Measurements from ENCODE around the gene TPX2. TPM values are rescaled to one million over a fixed set of nuclear protein-coding genes. Genes with fewer than 3 reads are reported as not detected.

Gene TPX2
- polyA plus RNA-seq, 1 donor from 2014 or later, result 2.1 TPM

GRCh38 chr20:31712112-31712553 is 27.0 kb upstream of the TPX2 start:
- TF ChIP-seq EP300 (conservative IDR thresholded peaks at IDR 0.05; ENCODE audit: poor library complexity, severe bottlenecking) (no peak), REST (IDR thresholded peaks at IDR 0.05; ENCODE audit: borderline replicate concordance) (no peak), TAF1 (IDR thresholded peaks at IDR 0.05; ENCODE audit: low read depth) (no peak)
- H4K20me1 ChIP-seq (ENCODE audit: insufficient read depth), result peaks cover 3% of the 10 kb centered on the region
- H3K36me3 ChIP-seq (ENCODE audit: insufficient read depth, low read length), result peaks cover 16% of the 10 kb centered on the region
- peak overlapping the region; percentile 36 for H3K4me3 ChIP-seq (ENCODE audit: low read length)
- no peak overlapping the region for H3K27ac ChIP-seq (ENCODE audit: low read length)
- H3K27me3 ChIP-seq (ENCODE audit: insufficient read depth, low read depth, low read length), result no peaks in the 10 kb centered on the region
- no peak overlapping the region for H3K9ac ChIP-seq (ENCODE audit: low read length)
- no peaks in the 10 kb centered on the region for H3K9me3 ChIP-seq (ENCODE audit: low read length)
- H3K4me2 ChIP-seq (ENCODE audit: low read length), result no peak overlapping the region
- no peaks in the 10 kb centered on the region for H3K9me2 ChIP-seq (ENCODE audit: insufficient read depth, low read length)
- H3K79me2 ChIP-seq (replicated peaks; ENCODE audit: insufficient read depth, low read length), result peaks cover 56% of the 10 kb centered on the region
- H2AFZ ChIP-seq (ENCODE audit: low read depth, low read length), result no peak overlapping the region
- H3F3A ChIP-seq (ENCODE audit: insufficient read depth, low read length, poor library complexity, severe bottlenecking), result no peaks in the 10 kb centered on the region

GRCh38 chr20:31712564-31713311 is 26.4 kb upstream of the TPX2 start:
- no peak overlapping the region for H3K4me2 ChIP-seq (ENCODE audit: low read length)
- peaks cover 16% of the 10 kb centered on the region for H3K36me3 ChIP-seq (ENCODE audit: insufficient read depth, low read length)
- H3K9me2 ChIP-seq (ENCODE audit: insufficient read depth, low read length), result no peaks in the 10 kb centered on the region
- H3K27ac ChIP-seq (ENCODE audit: low read length), result no peak overlapping the region
- H2AFZ ChIP-seq (ENCODE audit: low read depth, low read length), result no peak overlapping the region
- no peaks in the 10 kb centered on the region for H3K9me3 ChIP-seq (ENCODE audit: low read length)
- H3K27me3 ChIP-seq (ENCODE audit: insufficient read depth, low read depth, low read length), result no peaks in the 10 kb centered on the region
- no peak overlapping the region for H3K9ac ChIP-seq (ENCODE audit: low read length)
- peaks cover 62% of the 10 kb centered on the region for H3K79me2 ChIP-seq (replicated peaks; ENCODE audit: insufficient read depth, low read length)
- no peaks in the 10 kb centered on the region for H3F3A ChIP-seq (ENCODE audit: insufficient read depth, low read length, poor library complexity, severe bottlenecking)
- TF ChIP-seq EZH2 (IDR thresholded peaks at IDR 0.05; ENCODE audit: borderline replicate concordance, insufficient read depth, low read length, poor library complexity, severe bottlenecking) (no peak), RAD21 (conservative IDR thresholded peaks at IDR 0.05) (no peak), TAF1 (IDR thresholded peaks at IDR 0.05; ENCODE audit: low read depth) (no peak), CTCF (IDR thresholded peaks at IDR 0.05; ENCODE audit: poor library complexity, severe bottlenecking) (no peak), POLR2AphosphoS5 (IDR thresholded peaks at IDR 0.05) (no peak), EP300 (conservative IDR thresholded peaks at IDR 0.05; ENCODE audit: poor library complexity, severe bottlenecking) (no peak), SMC3 (conservative IDR thresholded peaks at IDR 0.05; ENCODE audit: poor library complexity) (no peak), REST (IDR thresholded peaks at IDR 0.05; ENCODE audit: borderline replicate concordance) (no peak), MXI1 (conservative IDR thresholded peaks at IDR 0.05; ENCODE audit: poor library complexity, severe bottlenecking) (no peak)
- H4K20me1 ChIP-seq (ENCODE audit: insufficient read depth), result peaks cover 3% of the 10 kb centered on the region
- peak overlapping the region; percentile 36 for H3K4me3 ChIP-seq (ENCODE audit: low read length)
